ENCODE results near the gene ENHO. TPM values are rescaled to one million over a fixed set of nuclear protein-coding genes. Genes with fewer than 3 reads are reported as not detected.
"Not testable (repeated sequence)": the region's sequence is repeated elsewhere in the genome, so short reads cannot be mapped to it uniquely, and the experiment has no call there.

ENHO gene
- total RNA-seq, 2 donors from 2014 or later: 0.89 to 2.3 TPM

DNA sequence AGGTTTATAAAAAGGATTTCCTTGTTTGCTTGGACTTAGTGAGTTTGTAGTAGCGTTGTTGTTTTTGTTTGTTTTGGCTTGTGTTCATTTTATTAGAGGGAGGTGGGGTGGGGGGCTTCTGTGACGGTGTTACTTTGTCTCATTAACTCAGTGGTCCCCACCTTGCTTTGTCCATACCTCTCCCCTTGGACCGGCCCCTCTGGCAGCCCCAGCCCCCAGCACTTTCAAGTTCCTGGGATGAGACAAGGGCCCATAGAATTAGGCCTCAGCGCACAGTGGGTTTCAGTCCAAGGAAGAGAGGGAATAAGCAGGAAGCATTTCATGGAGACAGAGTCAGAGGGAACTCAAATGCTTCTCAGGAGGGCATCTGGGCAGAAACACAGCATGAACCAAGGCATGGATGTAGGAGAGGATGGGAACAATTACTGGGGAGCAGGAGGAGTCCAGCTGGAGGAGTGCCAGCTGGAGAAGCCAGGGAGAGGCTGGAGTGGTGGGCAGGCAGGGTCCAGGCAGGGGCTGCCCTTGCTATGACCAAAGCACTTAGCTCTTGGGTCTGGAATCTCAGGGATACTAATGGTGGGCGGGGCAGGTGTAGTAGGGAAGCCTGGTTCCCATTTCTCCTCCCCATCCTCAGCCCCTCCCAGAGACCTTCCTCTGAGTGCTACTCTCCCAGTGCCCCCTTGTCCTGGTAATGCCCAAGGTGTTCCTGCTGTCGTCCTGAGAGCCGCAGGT is 23.5 kb upstream of the ENHO start:
- intact Hi-C loops (cut with DNase I, micrococcal nuclease): loop anchor here in 1 of 2 donors (5.0 kb wide), 1 partner anchor 46 kb away; no protein-coding TSS in a partner anchor
- no peak for ATAC-seq
- DNase-seq: peak in 1 of 2 donors; percentile 10

DNA sequence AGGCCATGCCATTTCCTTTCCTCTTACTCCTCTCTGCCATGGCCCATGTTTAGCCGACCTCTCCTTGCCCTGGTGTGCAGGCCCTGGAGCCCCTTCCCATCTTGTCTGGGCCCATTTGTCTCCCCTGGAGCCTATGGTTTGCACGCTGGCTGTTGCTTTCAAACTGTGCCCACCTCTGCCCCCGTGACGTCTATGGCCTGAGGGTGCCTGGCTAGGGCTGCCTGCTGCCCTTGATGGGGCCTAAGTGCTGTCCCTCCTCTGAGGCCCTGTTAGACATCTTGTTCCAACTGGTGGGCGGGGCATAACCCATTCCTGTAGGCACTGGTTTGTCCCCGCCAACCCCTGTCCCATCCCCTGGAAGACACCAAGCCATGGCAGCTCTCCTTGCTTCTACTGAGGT is 22.7 kb upstream of the ENHO start:
- intact Hi-C loops (cut with DNase I, micrococcal nuclease): loop anchor here in 1 of 2 donors (5.0 kb wide), 1 partner anchor 47 kb away; no protein-coding TSS in a partner anchor
- ATAC-seq: no peak
- DNase-seq: peak in 1 of 2 donors; percentile 5

DNA sequence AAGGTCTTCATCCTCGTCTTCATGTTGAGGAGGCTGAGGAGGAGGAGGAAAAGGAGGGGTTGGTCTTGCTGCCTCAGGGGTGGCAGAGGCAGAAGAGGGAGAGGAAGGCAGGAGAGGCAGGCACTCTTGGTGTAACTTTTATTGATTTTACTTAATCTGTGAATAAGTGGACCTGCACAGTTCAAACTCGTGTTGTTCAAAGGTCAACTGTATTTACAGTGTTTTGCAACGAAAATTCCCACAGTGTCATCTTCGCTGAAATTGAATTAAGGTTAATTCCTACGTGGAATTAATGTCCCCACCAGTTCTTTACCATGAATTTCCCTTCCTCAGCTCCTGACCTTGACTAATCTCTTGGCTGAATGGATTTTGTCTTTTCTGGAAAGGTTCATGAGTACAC is 21.2 kb upstream of the ENHO start:
- DNase-seq (no peak), ATAC-seq (no peak)
- intact Hi-C loops (cut with DNase I, micrococcal nuclease): no loop called here

DNA sequence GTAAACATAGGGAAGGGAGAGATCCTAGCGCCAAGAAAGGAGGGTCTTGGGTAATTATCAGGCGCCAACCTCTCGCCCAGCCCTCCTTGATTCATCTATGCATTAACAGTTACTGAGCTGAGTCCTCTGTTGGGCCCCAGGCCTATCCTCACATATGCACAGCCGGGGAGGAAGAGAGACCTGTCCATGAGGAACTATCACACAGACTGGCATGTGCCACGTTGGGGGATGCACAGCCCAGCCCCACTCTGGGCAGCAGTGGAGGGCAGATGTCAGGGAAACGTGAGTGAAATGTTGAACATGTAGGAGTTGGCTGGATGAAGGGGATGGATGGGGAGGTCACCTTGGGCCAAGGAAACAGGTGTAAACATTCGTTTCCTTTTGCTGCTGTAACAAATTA is 18.8 kb upstream of the ENHO start:
- DNase-seq (peak in 1 of 2 donors; percentile 12), ATAC-seq (no peak)
- intact Hi-C loops (cut with DNase I, micrococcal nuclease): no loop called here

DNA sequence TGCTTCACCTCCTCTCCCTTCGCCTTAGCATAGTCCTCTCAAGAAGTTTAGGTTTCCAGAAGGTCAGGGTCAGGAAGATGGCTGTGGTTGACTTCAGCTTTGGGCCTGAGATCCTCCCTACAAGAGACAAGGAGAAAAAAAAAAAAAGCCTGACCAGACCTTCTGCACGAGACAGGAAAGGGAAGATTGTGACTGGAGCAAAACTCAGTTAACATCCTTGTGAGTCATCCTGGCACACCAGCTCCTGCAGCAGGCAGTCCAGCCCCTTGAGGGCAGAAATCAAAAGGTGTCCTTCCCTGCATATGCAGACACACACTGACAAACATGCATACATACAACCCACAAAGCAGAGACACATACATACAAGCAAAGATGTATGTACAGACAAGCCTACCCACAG is 18.0 kb upstream of the ENHO start:
- ATAC-seq (no peak), DNase-seq (no peak)
- intact Hi-C loops (cut with DNase I, micrococcal nuclease): no loop called here

DNA sequence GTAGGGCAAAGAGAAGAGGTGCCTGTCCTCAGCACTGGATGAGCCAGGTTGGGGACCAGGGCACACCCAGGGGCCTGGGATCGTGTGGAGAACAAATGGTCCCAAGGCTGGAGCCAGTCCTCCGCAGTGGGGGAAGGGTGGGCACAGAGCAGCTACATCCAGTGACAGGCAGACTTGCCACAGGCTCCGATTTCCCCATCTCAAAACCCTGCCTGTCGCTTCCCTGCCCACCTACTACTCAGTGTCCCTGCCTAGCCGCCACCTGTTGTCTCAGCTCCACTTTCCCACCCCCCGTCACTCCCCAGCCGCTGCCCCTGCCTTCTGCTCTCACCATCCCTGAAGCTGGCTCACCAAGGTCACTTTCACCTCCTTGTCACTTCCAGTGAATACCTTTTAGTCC is 13.9 kb upstream of the ENHO start:
- peak in 1 of 2 donors; percentile 5 for DNase-seq
- ATAC-seq: no peak
- intact Hi-C loops (cut with DNase I, micrococcal nuclease): no loop called here

DNA sequence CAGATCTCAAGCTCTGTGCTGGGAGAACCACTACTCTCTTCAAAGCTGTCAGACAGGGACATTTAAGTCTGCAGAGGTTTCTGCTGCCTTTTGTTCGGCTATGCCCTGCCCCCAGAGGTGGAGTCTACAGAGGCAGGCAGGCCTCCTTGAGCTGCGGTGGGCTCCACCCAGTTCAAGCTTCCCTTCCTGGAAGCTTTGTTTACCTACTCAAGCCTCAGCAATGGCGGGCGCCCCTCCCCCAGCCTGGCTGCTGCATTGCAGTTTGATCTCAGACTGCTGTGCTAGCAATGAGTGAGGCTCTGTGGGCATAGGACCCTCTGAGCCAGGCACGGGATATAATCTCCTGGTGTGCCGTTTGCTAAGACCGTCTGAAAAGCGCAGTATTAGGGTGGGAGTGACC is 9.3 kb upstream of the ENHO start:
- DNase-seq; ATAC-seq; intact Hi-C loops (cut with DNase I, micrococcal nuclease): not testable (repeated sequence)

DNA sequence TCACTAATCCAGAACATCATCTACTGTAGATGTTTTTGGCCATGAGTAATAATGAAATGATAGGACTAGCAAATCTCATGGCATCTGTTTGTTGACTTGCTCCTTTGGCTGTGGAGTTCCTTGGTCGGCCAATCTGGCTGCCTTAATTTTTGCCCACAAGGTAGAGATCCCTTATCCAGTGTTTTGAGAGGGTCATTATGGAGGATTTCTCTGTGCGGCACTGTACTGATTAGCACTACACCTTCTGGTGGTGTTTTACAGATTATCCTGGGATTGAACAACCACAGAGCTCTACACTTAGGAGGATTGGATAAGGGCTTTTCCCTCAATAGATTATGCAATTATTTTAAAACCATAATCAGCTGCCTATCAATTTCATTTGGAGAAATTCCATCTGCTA is 3.2 kb upstream of the ENHO start:
- intact Hi-C loops (cut with DNase I, micrococcal nuclease): no loop called here
- no peak for ATAC-seq
- no peak for DNase-seq

DNA sequence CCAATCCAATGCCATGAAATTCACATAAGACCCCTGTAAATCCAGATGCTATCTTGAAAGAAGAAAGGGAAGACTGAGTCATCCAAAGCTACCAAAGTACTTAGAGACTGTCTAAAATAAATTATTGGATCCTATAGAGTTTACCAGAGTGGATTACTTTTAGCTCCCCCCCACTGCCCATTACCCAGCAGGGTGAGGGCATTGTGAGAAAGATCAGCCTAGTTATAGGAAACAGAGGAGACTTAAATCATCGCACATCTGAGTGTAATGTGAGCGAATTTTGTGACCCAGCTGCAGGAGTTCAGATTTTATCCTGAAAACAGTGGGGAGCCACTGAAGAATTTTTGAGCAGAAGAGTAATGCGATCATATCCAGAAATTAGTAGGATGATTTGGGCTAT is 1.6 kb upstream of the ENHO start:
- ATAC-seq: no peak
- intact Hi-C loops (cut with DNase I, micrococcal nuclease): no loop called here
- DNase-seq: no peak

DNA sequence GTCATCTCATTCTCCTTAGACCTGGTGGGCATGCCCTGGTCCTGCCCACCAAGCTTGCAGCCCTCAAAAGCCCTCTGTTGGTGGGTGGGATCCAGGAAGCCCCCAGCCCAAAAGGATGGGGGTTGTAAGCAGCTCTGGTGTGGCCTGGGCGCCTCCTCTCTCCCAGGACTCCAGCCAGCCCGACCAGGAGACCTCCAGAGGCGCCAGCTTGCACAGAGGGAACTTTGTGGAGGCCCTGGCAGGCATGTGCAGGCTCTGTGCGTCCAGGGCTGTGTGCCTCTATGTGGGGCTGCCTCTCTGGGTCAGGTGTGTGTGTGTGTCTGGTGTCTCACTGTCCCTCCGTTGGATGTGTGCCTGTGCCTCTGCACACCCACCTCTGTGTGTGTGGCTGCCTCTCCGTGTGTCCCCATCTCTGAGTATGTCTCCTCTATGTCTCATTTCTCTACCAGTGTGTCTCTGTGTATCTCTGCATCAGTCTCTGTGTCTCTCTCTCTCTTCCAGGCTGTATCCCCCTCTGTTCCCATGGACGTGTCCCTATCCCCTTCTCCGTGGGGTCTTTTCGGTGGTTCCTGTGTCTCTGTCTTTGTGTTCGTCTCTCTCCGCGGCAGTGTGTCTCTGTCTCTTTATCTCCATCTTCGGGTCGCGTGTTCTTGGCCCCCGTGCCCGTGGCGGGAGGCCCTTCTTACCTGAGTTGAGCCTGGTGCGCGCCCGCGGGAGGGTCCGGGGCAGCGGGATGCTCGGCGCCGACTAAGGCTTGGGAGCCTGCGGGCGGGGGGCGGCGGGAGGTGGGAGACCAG is 501 bp downstream of the ENHO start:
- DNase-seq: no peak
- no peak for ATAC-seq
- intact Hi-C loops (cut with DNase I, micrococcal nuclease): no loop called here

DNA sequence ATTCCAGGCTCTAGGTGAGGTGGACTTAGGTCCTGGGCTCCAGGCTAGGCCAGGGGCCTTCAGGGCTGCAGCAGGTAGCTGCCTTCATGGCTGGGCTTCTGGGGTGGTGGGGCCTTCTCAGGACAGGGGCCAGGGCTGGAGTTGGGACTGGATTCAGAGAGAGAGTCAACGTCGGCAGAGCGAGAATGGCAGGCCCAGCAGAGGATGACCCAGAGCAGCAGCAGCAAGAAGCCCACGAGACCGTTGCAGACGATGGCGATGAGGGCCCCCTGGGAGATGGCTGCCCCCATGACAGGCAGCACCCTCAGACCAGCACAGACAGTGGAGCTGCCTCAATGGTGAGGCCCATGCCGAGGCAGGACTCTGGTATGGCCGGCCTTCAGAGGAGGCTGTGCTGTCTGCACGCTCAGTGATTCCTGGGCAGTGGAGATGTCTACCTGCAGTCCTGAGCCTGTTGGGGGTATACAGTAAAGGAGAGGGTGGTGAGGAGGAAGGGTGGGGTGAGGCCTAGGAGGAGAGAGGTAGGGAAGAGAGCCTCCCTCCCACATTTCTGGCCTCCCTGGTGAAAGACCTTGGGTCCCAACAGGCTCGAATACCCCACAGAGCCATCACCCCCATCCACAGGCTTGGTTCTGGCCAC is 1.3 kb downstream of the ENHO start:
- ATAC-seq: no peak
- no peak for DNase-seq
- intact Hi-C loops (cut with DNase I, micrococcal nuclease): no loop called here

DNA sequence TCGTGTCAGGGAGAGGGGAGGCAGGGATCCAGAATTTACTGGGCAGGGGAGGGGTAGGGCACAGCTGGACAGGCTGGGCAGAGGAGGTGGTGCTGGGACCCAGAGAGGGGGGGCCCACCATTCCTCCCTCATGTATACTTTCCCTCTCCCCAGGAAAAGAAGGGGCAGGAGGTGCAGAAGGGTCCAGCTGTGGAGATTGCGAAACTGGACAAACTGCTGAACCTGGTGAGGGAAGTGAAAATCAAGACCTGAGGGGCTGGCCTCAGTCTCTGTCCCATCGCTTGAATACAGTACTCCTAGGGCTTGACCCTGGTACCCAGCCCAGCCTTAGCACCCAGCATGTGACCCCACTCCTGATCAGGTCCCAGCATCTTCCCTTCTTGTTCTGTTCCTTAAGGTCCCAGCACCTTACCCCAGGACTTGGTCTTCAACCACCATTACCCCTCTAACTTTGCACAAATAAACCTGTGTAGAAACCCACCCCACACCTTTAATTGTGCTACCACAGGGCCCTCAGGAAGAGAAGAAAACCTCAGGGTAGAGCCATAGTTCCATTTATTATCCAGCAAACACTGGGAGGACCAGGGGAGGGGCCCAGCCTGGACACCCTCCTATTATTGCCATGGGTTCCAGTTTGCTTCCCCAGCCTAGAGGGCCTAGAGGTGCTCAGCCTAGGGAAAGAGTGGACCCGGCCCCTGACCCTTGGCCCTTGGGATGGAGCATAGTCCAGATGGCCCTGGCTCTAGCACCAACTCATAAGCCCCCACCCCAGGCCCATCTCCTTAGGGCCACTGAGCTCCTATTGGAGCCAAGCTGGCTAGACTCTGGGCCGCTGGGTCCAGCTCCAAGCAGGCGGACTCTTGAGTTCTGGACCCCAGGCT is 2.0 kb downstream of the ENHO start:
- no peak for ATAC-seq
- intact Hi-C loops (cut with DNase I, micrococcal nuclease): no loop called here
- no peak for DNase-seq

DNA sequence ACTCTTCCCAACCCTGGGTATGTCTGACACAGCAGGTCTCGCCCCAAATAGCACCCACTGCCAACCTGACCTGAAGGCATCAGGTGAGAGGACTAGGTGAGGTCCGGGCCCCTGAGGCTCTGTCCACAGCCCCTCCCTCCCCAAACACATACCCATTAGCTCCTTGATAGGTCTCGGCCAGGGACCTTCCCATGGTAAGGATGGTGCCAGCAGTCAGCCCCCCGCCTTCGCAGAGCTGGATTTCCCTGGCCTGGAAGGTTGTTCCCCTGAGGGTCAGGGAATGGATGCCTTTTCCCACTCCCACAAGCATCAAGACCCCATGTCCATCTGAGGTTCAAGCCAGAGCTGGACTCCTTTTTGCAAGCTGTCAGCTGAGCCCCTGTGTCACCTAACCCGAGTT is 2.7 kb downstream of the ENHO start:
- no peak for ATAC-seq
- intact Hi-C loops (cut with DNase I, micrococcal nuclease): no loop called here
- no peak for DNase-seq

DNA sequence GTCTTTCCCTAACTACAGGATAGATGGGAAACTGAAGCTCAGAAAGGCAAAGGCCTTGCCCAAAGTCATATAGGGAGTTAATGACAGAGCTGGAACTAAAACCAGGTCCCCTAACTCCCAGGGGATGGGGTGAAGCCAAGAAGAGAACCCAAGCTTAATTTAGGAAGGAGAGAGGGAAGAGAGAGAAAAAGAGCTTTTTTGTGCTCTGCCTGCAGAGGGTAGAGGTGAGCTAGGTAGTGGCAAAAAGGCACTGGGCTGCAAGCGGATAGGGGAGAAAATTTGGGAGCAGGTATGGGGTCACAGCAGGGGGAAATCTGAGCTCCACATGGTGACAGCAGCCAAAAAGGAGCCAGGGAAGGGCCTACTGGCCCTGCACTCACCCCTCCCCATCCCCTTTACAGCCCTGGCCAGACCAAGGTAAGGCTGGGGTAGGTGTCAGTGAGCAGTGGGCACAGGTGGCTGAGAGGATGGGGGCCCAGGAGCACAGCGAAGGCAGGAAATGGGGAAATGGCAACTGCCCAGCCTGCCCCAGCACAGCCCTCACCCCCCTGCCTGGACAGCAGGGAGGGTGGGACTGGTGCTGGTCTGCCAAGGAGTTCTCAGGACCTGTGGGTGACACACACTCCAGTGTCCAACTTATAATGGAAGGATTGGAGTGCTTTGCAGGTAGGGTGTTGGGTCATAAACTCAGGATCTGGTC is 3.3 kb downstream of the ENHO start:
- DNase-seq (no peak), ATAC-seq (no peak)

DNA sequence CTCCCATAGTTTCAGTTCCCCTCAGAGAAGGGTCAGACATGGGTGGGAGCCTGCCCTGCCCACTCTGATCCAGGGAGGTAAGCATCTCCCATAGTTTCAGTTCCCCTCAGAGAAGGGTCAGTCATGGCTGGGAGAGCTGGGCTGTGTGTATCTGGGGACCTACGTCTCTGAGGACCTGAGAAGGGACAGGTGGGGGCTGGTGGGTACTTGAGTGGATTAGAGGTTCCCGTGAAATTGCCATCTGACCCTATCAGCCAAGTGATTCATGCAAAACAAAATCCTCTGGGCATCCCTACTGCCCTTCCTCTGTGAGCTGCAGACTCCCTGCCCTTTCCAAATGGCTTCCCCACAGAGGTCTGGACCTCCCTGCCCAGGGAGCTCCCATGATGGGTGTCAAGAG is 3.9 kb downstream of the ENHO start:
- intact Hi-C loops (cut with DNase I, micrococcal nuclease): no loop called here
- DNase-seq (no peak), ATAC-seq (no peak)

More for the DNA sequence above, 3.3 kb downstream of the ENHO start:
- intact Hi-C loops (cut with DNase I, micrococcal nuclease): no loop called here

DNA sequence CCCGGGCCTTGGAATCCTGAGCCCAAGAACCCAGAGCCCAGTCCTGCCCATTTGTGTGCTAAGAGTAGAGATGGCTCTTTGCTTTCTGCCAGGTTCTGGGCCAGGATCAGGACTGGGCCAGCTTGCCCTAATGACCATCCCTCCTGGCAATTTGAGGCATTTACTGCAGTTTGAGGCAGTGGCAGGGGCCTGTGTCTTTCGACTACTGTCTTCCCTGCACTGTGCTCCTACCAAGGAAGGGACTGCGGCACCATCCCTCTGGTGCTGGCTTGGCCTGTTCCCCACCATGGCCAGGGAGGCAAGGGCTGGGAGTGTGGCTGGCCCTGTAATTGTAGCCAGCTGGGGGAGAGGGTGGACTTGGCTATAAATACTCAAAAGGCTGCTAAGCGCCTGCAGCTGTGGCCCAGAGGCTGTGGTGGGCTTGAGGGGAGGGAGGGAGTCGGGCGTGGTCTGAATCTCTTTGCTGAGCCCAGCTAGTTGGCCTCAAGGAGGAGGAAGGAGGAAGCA is 4.6 kb downstream of the ENHO start:
- intact Hi-C loops (cut with DNase I, micrococcal nuclease): no loop called here
- no peak for ATAC-seq
- DNase-seq: no peak

DNA sequence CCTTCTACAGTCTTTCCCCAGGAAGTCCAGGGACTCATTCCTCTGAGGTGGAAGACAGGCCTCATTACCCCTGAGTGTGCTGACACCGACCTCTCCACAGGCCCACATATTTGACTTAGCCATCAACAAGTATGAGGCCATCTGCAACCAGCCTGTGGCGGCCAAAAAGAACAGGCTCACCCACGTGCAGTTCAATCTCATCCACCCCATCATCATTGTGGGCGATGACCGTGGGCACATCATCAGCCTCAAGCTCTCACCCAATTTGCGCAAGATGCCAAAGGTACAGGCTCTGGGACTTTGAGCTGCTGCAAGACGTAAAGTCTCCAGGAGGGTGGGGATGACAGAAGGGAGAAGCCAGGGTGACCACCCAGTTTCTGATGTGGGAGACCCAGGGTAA is 5.6 kb downstream of the ENHO start:
- ATAC-seq: no peak

DNA sequence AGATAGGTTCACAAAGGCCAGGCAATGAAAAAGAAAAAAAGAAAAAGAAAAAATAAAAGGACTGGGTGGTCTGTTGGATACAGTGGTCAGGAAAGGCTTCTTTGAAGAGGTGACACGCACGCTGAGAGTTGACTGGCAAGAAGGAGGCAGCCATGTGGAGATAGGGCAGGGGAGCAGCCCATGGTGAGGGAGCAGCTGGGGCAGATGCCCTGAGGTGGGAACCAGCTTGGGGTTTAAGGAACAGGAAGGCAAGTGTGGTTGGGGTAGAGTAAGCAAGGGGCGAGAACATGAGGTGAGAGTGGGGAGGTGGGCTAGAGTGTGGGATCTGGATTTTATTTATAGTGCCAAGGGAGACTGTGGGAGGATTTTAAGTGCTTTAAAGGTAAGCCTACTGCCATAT is 6.8 kb downstream of the ENHO start:
- ATAC-seq: no peak
- intact Hi-C loops (cut with DNase I, micrococcal nuclease): no loop called here
- DNase-seq: no peak

More for the DNA sequence above, 5.6 kb downstream of the ENHO start:
- intact Hi-C loops (cut with DNase I, micrococcal nuclease): no loop called here
- no peak for DNase-seq
